Liver (tissue), 9 donors: ENCODE measurements around the gene IP6K3. TPM values are rescaled to one million over a fixed set of nuclear protein-coding genes. Genes with fewer than 3 reads are reported as not detected.

Experiments
- DNase-seq: peaks from one replicate; pipeline ENCODE4 v3.0.0-alpha.2; 2017; ENCODE audit warnings: low spot score
- H3K27ac ChIP-seq, 2 donors: one replicate each; pipeline ENCODE4 v1.7.0; 2013; ENCODE audit warnings: inconsistent platforms in 2 of 2, low read length in 2 of 2, control low read depth in 1 of 2, low read depth in 1 of 2, mild to moderate bottlenecking in 1 of 2
- H3K27me3 ChIP-seq, 4 donors: one replicate each; pipeline versions ENCODE4 v1.6.1 to v1.7.0; 2013; ENCODE audit warnings: low read length in 3 of 4, inconsistent platforms in 1 of 4, mild to moderate bottlenecking in 1 of 4, moderate library complexity in 1 of 4; ENCODE audit not compliant: control insufficient read depth in 4 of 4, insufficient read depth in 4 of 4
- H3K36me3 ChIP-seq, 4 donors: one replicate each; pipeline versions ENCODE4 v1.6.1 to v1.7.0; 2013; ENCODE audit warnings: low read length in 3 of 4, mild to moderate bottlenecking in 3 of 4, low read depth in 1 of 4, moderate library complexity in 1 of 4; ENCODE audit not compliant: control insufficient read depth in 4 of 4, insufficient read depth in 3 of 4
- H3K4me1 ChIP-seq, 4 donors: one replicate each; pipeline versions ENCODE4 v1.6.1 to v1.7.0; 2013; ENCODE audit warnings: low read length in 3 of 4, mild to moderate bottlenecking in 3 of 4, moderate library complexity in 1 of 4; ENCODE audit not compliant: control insufficient read depth in 4 of 4, insufficient read depth in 4 of 4
- H3K4me3 ChIP-seq, 3 donors: one replicate each; pipeline versions ENCODE4 v1.6.1 to v1.7.0; 2013; ENCODE audit warnings: low read length in 3 of 3, control low read depth in 1 of 3, low read depth in 1 of 3, mild to moderate bottlenecking in 1 of 3
- H3K9ac ChIP-seq, 2 donors: one replicate each; pipeline ENCODE4 v1.7.0; 2013; ENCODE audit warnings: low read length in 2 of 2, mild to moderate bottlenecking in 2 of 2, moderate library complexity in 2 of 2, control low read depth in 1 of 2, low read depth in 1 of 2
- H3K9me3 ChIP-seq, 4 donors: one replicate each; pipeline versions ENCODE4 v1.6.1 to v1.7.0; 2013; ENCODE audit warnings: low read length in 3 of 4; ENCODE audit not compliant: control insufficient read depth in 4 of 4
- EGR1 ChIP-seq, 2 donors: IDR thresholded peaks; 2 replicates each; pipeline ENCODE4 v1.6.1; 2016 to 2018; ENCODE audit warnings: antibody characterized with exemption in 2 of 2, low read depth in 2 of 2
- FOXA1 ChIP-seq: IDR thresholded peaks from 2 replicates; pipeline ENCODE4 v1.6.1; 2016; ENCODE audit warnings: antibody characterized with exemption
- FOXA2 ChIP-seq: IDR thresholded peaks from 2 replicates; pipeline ENCODE4 v1.6.1; 2016; ENCODE audit warnings: antibody characterized with exemption
- GABPA ChIP-seq, 2 donors: IDR thresholded peaks in 1 of 2; conservative IDR thresholded peaks in 1 of 2; 2 replicates each; pipeline ENCODE4 v1.6.1; 2016; ENCODE audit warnings: antibody characterized with exemption in 2 of 2, mild to moderate bottlenecking in 1 of 2, moderate library complexity in 1 of 2
- HNF4A ChIP-seq, 2 donors: conservative IDR thresholded peaks; 2 replicates each; pipeline ENCODE4 v1.6.1; 2016; ENCODE audit warnings: antibody characterized with exemption in 2 of 2, mild to moderate bottlenecking in 2 of 2
- HNF4G ChIP-seq: IDR thresholded peaks from 2 replicates; pipeline ENCODE4 v1.6.1; 2016; ENCODE audit warnings: antibody characterized with exemption
- JUND ChIP-seq, 2 donors: IDR thresholded peaks; 2 replicates each; pipeline ENCODE4 v1.6.1; 2016; ENCODE audit warnings: antibody characterized with exemption in 2 of 2
- NR2F2 ChIP-seq: IDR thresholded peaks from 2 replicates; pipeline ENCODE4 v1.6.1; 2016; ENCODE audit warnings: antibody characterized with exemption
- RAD21 ChIP-seq, 2 donors: IDR thresholded peaks; 2 replicates each; pipeline ENCODE4 v1.6.1; 2016; ENCODE audit warnings: antibody characterized with exemption in 2 of 2, mild to moderate bottlenecking in 2 of 2
- RXRA ChIP-seq, 2 donors: IDR thresholded peaks; 2 replicates each; pipeline ENCODE4 v1.6.1; 2017 to 2018; ENCODE audit warnings: antibody characterized with exemption in 2 of 2, mild to moderate bottlenecking in 1 of 2
- SP1 ChIP-seq: IDR thresholded peaks from 2 replicates; pipeline ENCODE4 v1.6.1; 2018; ENCODE audit warnings: antibody characterized with exemption, mild to moderate bottlenecking
- TAF1 ChIP-seq: conservative IDR thresholded peaks from 2 replicates; pipeline ENCODE4 v1.6.1; 2016; ENCODE audit warnings: antibody characterized with exemption, mild to moderate bottlenecking
- YY1 ChIP-seq: IDR thresholded peaks from 2 replicates; pipeline ENCODE4 v1.6.1; 2016; ENCODE audit warnings: antibody characterized with exemption, mild to moderate bottlenecking
- WGBS: extraction: QIAGEN DNeasy Blood & Tissue Kit; methylation state at CpG from one replicate; pipeline ENCODE4 v1.1.7; 2013; 5-methylcytosine and 5-hydroxymethylcytosine counted together
- polyA plus RNA-seq, 2 donors: library from polyadenylated mRNA; stranded (reverse) in 1 of 2; unstranded in 1 of 2; fragments of 200-250 nt in 1 of 2; fragments of >200 nt in 1 of 2; fragmentation: Nextera tagmentation in 1 of 2; extraction: Ambion mirVana in 1 of 2; gene quantifications; one replicate each; pipeline versions ENCODE4 v1.2.1 to v1.2.3, GENCODE V29; 2013 to 2015
- total RNA-seq, 2 donors: library from RNA; depleted of rRNA; stranded (reverse); fragments of >200 nt; gene quantifications; one replicate each; pipeline ENCODE4 v1.2.3, GENCODE V29; 2014
- TF ChIP-seq, protein P1 (sequence below): IDR thresholded peaks from 2 replicates; pipeline ENCODE4 v1.6.1; 2016; ENCODE audit warnings: antibody characterized with exemption
- TF ChIP-seq, protein P2 (sequence below): IDR thresholded peaks from 2 replicates; pipeline ENCODE4 v1.6.1; 2016; ENCODE audit warnings: antibody characterized with exemption
- TF ChIP-seq, protein P3 (sequence below): IDR thresholded peaks from 2 replicates; pipeline ENCODE4 v1.6.1; 2016; ENCODE audit warnings: antibody characterized with exemption, mild to moderate bottlenecking
- TF ChIP-seq, protein P4 (sequence below): fragments of 150-350 bp; IDR thresholded peaks from 2 replicates; pipeline ENCODE4 v1.5.1; 2017; ENCODE audit warnings: improper control_type of control experiment, low read depth, low read length; ENCODE audit not compliant: missing input control
- TF ChIP-seq, protein P5 (sequence below): IDR thresholded peaks from 2 replicates; pipeline ENCODE4 v1.6.1; 2016; ENCODE audit warnings: antibody characterized with exemption
- donor health status: healthy.
- donor health status: healthy.
- donor health status: healthy.
- donor health status: healthy.
- donor health status: healthy.

Gene IP6K3
- total and polyA plus RNA-seq, 4 donors = 1.5 to 12.9 (median 6.7) TPM

DNA sequence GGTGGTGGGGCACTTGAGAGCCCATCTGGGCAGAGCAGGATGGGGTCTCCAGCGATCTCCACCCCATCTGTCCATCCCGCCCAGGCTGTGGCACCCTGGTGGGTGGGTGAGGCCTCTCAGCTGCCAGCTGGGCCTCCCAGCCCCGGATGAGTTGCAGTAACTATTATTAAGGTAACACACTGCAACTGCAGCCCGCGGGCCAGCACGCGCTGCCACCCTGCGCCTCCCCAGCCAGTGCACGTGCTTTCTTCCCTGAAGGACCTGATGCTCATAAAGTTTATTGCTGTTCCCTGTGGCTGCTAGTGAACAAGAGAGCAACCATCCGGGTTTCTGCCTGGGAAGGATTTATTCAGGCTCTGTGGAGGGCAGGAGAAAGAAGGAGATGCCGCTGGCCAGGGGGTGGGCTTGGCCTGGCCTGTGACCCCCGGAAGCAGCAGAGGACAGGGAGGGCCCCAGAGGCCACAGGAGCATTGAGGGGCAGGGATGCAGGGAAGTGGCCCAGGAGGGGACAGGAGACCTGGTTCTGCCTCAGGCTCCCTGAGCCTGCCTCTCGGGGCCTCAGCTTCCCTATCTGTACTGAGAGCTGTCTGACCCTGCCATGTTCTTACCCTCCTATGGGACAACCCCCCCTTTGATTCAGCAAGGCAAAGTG, 1.7 kb downstream of the IP6K3 start:
- Histone ChIP-seq H3K27ac (peak overlapping the region; percentile 73 to 76), H3K36me3 (no peaks in the 10 kb centered on the region), H3K4me1 (peaks cover 5 to 44% (median 39%) of the 10 kb centered on the region in 4 donors), H3K9ac (peak overlapping the region; percentile 37 to 44), H3K27me3 (no peaks in the 10 kb centered on the region), H3K4me3 (peak overlapping the region in 1 of 3 donors; percentile 21), H3K9me3 (no peaks in the 10 kb centered on the region)
- TF ChIP-seq, protein P1, sequence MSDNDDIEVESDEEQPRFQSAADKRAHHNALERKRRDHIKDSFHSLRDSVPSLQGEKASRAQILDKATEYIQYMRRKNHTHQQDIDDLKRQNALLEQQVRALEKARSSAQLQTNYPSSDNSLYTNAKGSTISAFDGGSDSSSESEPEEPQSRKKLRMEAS = no peak
- TF ChIP-seq GABPA (IDR thresholded peaks at IDR 0.05 in 1 of 2, conservative IDR thresholded peaks at IDR 0.05 in 1 of 2) (no peak), SP1 (no peak), FOXA1 (no peak), NR2F2 (no peak), JUND (IDR thresholded peaks at IDR 0.05) (no peak), HNF4A (conservative IDR thresholded peaks at IDR 0.05) (no peak), FOXA2 (no peak), HNF4G (no peak)
- TF ChIP-seq, protein P2, sequence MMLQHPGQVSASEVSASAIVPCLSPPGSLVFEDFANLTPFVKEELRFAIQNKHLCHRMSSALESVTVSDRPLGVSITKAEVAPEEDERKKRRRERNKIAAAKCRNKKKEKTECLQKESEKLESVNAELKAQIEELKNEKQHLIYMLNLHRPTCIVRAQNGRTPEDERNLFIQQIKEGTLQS = no peak
- WGBS = 60% methylated on average over 13 of the region's 13 CpGs
- no peak for DNase-seq

DNA sequence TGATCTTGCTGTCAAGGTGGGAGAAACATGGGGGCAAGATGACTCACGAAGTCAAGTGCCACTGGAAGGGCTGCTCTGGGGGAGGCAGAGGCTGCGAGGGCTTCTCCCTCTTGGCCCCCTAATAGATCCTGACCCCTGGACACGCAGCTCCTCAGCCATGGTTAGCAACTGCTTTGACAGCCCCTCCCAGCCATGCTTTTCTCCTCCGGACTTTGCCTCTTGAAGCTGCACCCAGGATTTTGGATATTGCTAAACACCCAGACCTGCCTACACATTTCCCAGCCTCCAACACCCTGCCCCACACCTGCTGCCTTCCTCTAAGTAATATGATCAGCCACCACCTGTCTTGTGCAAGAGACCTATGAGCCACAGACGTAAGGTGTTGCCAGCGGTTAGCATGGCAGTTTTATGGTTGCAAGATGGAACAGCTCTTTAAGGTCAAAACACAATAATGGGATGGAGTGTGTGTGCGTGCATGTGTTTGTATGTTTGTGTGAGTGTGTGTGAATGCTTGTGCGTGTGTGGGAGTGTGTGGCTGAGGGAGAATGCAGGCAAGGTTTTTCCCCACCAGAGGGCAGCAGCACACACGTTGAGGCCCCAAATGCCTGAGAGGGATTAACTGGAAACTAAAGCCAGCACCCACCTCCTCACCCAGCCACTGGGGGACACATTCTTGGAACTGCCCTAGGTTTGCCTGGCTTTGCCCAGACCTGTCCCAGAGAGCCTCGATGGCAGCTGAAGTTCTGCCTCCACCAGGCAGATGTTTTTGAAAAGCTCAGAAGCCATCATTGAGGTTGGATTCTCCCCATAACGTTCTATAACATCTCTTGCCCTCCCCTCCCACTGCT, 2.5 kb downstream of the IP6K3 start:
- H3K36me3 ChIP-seq = no peaks in the 10 kb centered on the region
- peak; percentile 66 to 78 for TF ChIP-seq RXRA (IDR thresholded peaks at IDR 0.05)
- peak; percentile 75 for TF ChIP-seq SP1
- TF ChIP-seq, protein P3, sequence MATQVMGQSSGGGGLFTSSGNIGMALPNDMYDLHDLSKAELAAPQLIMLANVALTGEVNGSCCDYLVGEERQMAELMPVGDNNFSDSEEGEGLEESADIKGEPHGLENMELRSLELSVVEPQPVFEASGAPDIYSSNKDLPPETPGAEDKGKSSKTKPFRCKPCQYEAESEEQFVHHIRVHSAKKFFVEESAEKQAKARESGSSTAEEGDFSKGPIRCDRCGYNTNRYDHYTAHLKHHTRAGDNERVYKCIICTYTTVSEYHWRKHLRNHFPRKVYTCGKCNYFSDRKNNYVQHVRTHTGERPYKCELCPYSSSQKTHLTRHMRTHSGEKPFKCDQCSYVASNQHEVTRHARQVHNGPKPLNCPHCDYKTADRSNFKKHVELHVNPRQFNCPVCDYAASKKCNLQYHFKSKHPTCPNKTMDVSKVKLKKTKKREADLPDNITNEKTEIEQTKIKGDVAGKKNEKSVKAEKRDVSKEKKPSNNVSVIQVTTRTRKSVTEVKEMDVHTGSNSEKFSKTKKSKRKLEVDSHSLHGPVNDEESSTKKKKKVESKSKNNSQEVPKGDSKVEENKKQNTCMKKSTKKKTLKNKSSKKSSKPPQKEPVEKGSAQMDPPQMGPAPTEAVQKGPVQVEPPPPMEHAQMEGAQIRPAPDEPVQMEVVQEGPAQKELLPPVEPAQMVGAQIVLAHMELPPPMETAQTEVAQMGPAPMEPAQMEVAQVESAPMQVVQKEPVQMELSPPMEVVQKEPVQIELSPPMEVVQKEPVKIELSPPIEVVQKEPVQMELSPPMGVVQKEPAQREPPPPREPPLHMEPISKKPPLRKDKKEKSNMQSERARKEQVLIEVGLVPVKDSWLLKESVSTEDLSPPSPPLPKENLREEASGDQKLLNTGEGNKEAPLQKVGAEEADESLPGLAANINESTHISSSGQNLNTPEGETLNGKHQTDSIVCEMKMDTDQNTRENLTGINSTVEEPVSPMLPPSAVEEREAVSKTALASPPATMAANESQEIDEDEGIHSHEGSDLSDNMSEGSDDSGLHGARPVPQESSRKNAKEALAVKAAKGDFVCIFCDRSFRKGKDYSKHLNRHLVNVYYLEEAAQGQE = no peak
- TF ChIP-seq FOXA2 = no peak
- TF ChIP-seq TAF1 = no peak
- TF ChIP-seq, protein P4, sequence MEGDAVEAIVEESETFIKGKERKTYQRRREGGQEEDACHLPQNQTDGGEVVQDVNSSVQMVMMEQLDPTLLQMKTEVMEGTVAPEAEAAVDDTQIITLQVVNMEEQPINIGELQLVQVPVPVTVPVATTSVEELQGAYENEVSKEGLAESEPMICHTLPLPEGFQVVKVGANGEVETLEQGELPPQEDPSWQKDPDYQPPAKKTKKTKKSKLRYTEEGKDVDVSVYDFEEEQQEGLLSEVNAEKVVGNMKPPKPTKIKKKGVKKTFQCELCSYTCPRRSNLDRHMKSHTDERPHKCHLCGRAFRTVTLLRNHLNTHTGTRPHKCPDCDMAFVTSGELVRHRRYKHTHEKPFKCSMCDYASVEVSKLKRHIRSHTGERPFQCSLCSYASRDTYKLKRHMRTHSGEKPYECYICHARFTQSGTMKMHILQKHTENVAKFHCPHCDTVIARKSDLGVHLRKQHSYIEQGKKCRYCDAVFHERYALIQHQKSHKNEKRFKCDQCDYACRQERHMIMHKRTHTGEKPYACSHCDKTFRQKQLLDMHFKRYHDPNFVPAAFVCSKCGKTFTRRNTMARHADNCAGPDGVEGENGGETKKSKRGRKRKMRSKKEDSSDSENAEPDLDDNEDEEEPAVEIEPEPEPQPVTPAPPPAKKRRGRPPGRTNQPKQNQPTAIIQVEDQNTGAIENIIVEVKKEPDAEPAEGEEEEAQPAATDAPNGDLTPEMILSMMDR = peak; percentile 93
- TF ChIP-seq FOXA1 = no peak
- TF ChIP-seq, protein P5, sequence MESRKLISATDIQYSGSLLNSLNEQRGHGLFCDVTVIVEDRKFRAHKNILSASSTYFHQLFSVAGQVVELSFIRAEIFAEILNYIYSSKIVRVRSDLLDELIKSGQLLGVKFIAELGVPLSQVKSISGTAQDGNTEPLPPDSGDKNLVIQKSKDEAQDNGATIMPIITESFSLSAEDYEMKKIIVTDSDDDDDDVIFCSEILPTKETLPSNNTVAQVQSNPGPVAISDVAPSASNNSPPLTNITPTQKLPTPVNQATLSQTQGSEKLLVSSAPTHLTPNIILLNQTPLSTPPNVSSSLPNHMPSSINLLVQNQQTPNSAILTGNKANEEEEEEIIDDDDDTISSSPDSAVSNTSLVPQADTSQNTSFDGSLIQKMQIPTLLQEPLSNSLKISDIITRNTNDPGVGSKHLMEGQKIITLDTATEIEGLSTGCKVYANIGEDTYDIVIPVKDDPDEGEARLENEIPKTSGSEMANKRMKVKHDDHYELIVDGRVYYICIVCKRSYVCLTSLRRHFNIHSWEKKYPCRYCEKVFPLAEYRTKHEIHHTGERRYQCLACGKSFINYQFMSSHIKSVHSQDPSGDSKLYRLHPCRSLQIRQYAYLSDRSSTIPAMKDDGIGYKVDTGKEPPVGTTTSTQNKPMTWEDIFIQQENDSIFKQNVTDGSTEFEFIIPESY = no peak
- peak in 1 of 2 donors; percentile 23 for TF ChIP-seq JUND (IDR thresholded peaks at IDR 0.05)
- no peak for TF ChIP-seq GABPA (IDR thresholded peaks at IDR 0.05 in 1 of 2, conservative IDR thresholded peaks at IDR 0.05 in 1 of 2)
- peak; percentile 35 for TF ChIP-seq YY1
- no peak for TF ChIP-seq EGR1 (IDR thresholded peaks at IDR 0.05; ENCODE audit: low read depth in 2 of 2)
- TF ChIP-seq, protein P2 = no peak
- TF ChIP-seq HNF4G = peak; percentile 37
- TF ChIP-seq, protein P1 = peak; percentile 49
- no peak for TF ChIP-seq NR2F2
- TF ChIP-seq RAD21 (IDR thresholded peaks at IDR 0.05) = peak; percentile 80 to 88
- TF ChIP-seq HNF4A (conservative IDR thresholded peaks at IDR 0.05) = peak; percentile 83 to 84
- no peaks in the 10 kb centered on the region for H3K9me3 ChIP-seq
- peak overlapping the region; percentile 73 to 76 for H3K27ac ChIP-seq
- WGBS = 24% methylated on average over 11 of the region's 11 CpGs
- H3K4me3 ChIP-seq = no peak overlapping the region
- DNase-seq = peak; percentile 77
- peaks cover 10 to 52% (median 45%) of the 10 kb centered on the region in 4 donors for H3K4me1 ChIP-seq
- no peaks in the 10 kb centered on the region for H3K27me3 ChIP-seq
- no peak overlapping the region for H3K9ac ChIP-seq
